GM12873 (cell line): ENCODE results near the gene ZNF524.

Experiments
- CTCF ChIP-seq: IDR thresholded peaks from 2 replicates; pipeline ENCODE4 v1.5.1; 2012; ENCODE audit warnings: low read depth, mild to moderate bottlenecking, moderate library complexity, low read length, control low read depth; ENCODE audit not compliant: insufficient read depth; ENCODE audit errors: missing control alignments

The ZNF524 gene

GRCh38 chr19:55646889-55647731 is 47.0 kb downstream of the ZNF524 start:
- TF ChIP-seq CTCF = no peak

GRCh38 chr19:55647732-55648584 is 47.9 kb downstream of the ZNF524 start, which contains the start of gene CCDC106:
TSS of gene CCDC106 (plus strand) at chr19:55648212. CDS start at chr19:55649047, 835 bp downstream.
- TF ChIP-seq CTCF = no peak

GRCh38 chr19:55648585-55649267 is 48.6 kb downstream of the ZNF524 start:
- TF ChIP-seq CTCF = no peak

GRCh38 chr19:55649268-55650125 is 49.4 kb downstream of the ZNF524 start:
- no peak for TF ChIP-seq CTCF

- TF ChIP-seq CTCF = no peak
Measured at GRCh38 chr19:55650126-55650557, 50.1 kb downstream of the ZNF524 start.

GRCh38 chr19:55650602-55651230 is 50.6 kb downstream of the ZNF524 start:
- no peak for TF ChIP-seq CTCF
